Measurements from ENCODE around the gene CDH23.

Gene CDH23

DNA sequence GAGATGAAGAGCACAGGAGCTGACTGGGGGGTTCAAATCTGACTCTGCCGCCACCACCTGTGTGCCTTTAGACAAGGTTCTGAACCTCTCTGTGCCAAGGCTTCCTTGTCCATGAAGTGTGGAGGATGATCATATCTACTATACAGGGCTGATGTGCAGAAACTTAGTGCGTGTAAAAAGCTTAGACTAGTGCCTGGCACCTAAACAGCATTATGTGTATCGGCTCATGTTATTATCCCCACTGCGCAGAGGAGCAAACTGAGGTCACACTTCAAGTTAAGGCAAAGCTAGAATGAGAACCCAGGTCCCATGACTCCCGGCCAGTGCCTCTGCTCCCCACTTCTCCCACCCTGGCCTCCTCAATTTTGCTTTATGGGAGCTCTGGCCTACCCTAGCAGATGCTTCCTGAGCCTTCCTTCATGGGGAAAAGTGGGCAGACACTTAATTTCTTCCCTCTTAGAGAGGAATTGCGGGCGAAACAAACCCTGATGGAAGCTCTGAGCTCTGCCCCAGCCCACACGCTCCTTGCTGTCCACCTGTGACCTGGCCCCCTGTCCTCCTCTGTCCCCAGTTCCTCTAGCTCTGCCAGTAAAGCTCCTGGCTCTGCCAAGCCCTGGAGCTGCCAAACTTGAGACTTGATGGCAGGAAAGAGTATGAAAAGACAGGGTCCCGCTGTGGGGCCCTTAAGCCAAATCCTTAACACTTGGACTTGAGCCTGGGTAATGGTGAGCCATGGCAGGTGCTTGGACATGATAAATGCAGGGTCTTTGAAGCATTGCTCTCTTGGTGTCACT is 71.0 kb downstream of the CDH23 start:
- TF ChIP-seq, protein P1, sequence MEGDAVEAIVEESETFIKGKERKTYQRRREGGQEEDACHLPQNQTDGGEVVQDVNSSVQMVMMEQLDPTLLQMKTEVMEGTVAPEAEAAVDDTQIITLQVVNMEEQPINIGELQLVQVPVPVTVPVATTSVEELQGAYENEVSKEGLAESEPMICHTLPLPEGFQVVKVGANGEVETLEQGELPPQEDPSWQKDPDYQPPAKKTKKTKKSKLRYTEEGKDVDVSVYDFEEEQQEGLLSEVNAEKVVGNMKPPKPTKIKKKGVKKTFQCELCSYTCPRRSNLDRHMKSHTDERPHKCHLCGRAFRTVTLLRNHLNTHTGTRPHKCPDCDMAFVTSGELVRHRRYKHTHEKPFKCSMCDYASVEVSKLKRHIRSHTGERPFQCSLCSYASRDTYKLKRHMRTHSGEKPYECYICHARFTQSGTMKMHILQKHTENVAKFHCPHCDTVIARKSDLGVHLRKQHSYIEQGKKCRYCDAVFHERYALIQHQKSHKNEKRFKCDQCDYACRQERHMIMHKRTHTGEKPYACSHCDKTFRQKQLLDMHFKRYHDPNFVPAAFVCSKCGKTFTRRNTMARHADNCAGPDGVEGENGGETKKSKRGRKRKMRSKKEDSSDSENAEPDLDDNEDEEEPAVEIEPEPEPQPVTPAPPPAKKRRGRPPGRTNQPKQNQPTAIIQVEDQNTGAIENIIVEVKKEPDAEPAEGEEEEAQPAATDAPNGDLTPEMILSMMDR (IDR thresholded peaks at IDR 0.05; ENCODE audit: insufficient read depth, low read length, missing control alignments): no peak
- no peak for DNase-seq (ENCODE audit: low read depth, low spot score)
- POLR2A ChIA-PET: no interaction called here
- CTCF ChIA-PET: no interaction called here
- H3K4me3 ChIP-seq (ENCODE audit: low read depth, low read length): no peak overlapping the region

DNA sequence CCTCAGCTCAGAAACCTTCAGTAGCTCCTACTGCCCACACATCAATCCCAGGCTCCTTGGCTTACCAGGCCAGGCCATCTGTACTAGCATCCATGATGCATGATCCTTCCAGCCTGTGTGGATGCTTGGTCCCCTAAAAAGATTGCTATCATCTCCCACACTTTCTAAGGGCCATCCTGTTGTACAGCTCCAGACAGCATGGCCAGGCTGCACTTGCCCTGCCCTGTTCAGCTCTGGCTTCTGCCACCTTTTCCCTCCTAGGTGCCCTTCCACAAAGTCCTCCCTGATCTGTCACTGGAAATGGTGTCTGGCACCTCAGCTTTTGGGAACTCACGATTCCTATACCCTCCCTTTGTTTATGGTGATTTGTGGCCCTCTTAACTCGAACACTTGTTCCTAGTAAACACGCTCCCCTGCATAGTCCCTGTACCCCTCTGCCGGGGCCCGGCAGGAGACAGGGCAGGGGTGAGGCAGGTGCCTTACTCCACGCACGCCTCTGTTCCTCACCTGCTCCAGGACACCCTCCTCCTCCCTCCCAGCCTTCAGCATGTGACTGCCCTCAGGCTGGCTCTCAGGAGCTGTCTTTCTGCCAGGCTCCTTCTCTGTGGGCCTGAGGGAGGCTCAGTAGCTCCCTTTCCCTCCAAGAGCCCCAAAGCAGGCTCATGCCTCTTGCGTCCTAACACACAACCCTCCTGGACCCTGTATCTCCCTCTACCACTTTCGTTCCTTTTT is 71.8 kb downstream of the CDH23 start:
- CTCF ChIA-PET: no interaction called here
- POLR2A ChIA-PET: no interaction called here
- TF ChIP-seq, protein P1 (IDR thresholded peaks at IDR 0.05; ENCODE audit: insufficient read depth, low read length, missing control alignments): no peak
- no peak for DNase-seq (ENCODE audit: low read depth, low spot score)
- no peak overlapping the region for H3K4me3 ChIP-seq (ENCODE audit: low read depth, low read length)

DNA sequence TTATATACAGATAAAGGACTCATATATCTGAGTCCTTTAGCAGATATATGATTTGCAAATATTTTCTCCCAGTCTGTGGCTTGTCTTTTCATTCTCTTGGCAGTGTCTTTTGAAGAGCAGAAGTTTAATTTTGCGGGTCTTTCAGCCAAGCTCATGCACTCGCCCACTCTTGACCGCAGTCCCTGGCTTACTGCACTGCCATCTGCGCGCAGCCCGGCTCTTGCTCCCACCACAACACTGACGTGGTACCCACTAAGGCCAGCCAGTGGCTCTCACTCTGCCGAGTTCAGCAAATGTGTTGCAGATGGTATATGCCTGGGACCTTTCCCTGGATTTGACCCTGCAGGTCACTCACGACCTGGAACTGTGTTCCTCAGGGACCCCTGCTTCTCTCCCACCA is 74.3 kb downstream of the CDH23 start:
- DNase-seq (ENCODE audit: low read depth, low spot score): no peak
- TF ChIP-seq, protein P1 (IDR thresholded peaks at IDR 0.05; ENCODE audit: insufficient read depth, low read length, missing control alignments): no peak
- no peak overlapping the region for H3K4me3 ChIP-seq (ENCODE audit: low read depth, low read length)
- ChIA-PET POLR2A (no interaction called here), CTCF (no interaction called here)

DNA sequence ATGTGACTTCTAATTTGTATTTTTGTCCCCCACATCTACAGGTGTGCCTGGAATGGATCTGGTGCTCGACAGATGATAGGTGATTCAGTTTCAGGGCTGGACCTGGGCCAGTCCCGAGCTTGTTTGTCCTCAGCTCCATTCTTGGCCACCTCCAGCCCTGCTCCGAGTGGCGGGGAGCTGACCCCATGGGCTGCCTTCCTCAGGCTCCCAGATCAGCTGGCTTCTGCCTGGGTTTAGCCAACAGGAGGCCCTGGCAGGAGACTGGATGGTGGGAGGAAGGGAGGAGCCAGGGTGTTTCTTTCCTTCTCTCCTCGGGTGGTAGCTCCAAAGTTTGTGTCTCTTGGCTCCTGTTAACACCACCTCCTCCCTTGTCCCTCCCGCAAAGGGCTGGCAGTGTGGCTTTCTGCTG is 75.2 kb downstream of the CDH23 start:
- TF ChIP-seq, protein P1 (IDR thresholded peaks at IDR 0.05; ENCODE audit: insufficient read depth, low read length, missing control alignments): no peak
- DNase-seq (ENCODE audit: low read depth, low spot score): no peak
- ChIA-PET POLR2A (no interaction called here), CTCF (no interaction called here)
- H3K4me3 ChIP-seq (ENCODE audit: low read depth, low read length): no peak overlapping the region

DNA sequence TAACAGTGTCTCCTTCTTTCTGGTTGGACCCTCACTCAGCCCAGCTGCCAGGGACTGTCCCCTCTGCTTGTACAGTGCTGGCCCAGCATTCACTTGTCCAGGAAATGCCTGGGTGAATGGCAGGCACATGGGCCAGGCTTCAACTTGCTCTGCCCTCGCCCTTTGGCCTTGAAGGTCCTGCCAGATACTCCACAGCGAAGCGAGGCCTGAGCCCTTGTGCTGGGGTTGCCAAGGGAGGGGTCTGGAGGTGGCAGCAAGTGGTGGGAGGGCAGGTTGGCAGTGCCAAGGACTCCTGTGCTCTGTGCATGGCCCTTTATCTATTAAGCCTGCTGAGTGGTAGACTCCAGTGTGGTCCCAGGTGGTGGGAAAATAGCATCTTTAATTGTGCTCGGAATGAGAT is 75.7 kb downstream of the CDH23 start:
- CTCF ChIA-PET: no interaction called here
- POLR2A ChIA-PET: no interaction called here
- TF ChIP-seq, protein P1 (IDR thresholded peaks at IDR 0.05; ENCODE audit: insufficient read depth, low read length, missing control alignments): no peak
- no peak overlapping the region for H3K4me3 ChIP-seq (ENCODE audit: low read depth, low read length)
- no peak for DNase-seq (ENCODE audit: low read depth, low spot score)

DNA sequence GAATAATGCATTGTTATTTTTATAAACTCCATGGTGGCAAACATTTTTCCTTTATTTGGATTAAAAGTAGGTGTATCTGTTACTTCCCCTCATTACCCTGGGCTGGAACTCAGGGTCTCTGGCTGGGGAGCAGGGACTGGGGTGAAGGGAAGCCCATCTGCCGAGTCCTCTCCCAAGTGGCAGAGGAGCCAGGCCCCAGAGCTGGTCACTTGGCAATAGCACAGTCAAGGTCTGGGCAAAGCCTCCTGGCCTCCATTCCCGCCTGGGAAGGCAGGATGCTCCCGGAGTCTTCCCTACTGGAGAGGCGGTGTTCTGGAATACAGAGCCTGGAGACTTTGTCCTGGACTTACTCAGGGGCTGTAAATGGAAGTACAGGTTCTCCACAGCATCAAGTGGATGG is 76.2 kb downstream of the CDH23 start:
- TF ChIP-seq, protein P1 (IDR thresholded peaks at IDR 0.05; ENCODE audit: insufficient read depth, low read length, missing control alignments): no peak
- H3K4me3 ChIP-seq (ENCODE audit: low read depth, low read length): no peak overlapping the region
- ChIA-PET POLR2A (no interaction called here), CTCF (no interaction called here)
- DNase-seq (ENCODE audit: low read depth, low spot score): no peak
